G401.6 (cell line): ENCODE measurements around the gene B4GALT5.

Experiments used
- FAIRE-seq: peaks from 2 replicates; lab custom pipeline; 2012; peaks lifted over from hg19 to GRCh38; lab: Jason Lieb, UNC

B4GALT5 gene

DNA sequence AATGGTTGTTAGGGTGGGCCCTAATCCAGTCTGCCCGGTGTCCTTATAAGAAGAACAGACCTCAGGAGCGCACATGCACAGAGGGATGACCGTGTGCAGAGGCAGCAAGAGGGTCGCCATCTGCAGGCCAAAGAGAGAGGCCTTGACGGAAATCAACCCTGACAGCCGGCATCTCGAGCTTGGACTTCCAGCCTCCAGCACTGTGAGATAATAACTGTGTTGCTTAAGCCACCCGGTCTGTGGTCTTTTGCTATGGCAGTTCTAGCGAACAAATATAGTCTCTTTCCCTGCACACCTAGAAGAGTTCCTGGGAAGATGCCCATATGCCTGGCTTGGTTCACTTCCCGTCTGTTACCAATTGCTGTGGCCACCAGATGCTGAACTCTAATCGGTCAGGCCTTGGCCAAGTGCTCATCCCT, 110.5 kb downstream of the B4GALT5 start:
- no peak for FAIRE-seq

DNA sequence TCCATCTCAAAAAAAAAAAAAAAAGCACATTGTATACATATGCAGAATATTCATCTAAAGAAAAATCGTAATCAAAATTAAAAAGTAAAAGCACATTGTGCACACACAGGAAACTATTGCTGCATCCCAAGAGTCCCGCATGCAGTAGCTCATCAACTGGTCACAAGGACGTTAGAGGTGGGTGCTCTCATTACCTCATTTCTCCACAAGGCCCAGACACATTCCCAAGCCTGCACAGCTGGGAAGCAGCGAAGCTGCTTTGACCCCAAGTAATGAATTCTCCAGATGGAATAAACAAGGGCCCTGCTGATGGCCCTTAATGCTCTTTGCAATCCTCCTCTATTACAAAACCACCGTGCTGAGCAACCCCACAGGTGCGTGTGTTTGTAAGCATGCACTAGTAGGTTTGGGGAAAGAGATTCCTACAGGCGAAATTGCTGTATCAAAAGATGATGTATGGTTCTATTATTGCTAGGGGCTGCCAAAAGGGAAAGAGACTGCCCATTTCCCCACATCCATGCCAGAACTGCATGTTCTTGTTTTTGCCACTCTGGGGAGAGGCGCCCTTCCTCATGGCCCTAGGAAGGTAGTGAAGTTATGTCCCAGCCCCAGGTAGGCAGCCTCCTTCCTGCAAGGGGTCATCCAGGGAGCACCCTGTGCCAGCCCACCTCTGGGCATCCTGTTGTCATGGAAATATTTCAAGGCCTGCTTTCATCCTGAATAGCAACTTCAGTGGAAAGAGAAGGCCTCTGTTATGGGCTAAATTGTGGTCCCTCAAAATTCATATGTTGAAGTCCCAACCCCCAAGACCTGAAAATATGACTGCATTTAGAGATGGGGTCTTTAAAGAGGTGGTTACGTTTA, 111.1 kb downstream of the B4GALT5 start:
- FAIRE-seq: no peak

DNA sequence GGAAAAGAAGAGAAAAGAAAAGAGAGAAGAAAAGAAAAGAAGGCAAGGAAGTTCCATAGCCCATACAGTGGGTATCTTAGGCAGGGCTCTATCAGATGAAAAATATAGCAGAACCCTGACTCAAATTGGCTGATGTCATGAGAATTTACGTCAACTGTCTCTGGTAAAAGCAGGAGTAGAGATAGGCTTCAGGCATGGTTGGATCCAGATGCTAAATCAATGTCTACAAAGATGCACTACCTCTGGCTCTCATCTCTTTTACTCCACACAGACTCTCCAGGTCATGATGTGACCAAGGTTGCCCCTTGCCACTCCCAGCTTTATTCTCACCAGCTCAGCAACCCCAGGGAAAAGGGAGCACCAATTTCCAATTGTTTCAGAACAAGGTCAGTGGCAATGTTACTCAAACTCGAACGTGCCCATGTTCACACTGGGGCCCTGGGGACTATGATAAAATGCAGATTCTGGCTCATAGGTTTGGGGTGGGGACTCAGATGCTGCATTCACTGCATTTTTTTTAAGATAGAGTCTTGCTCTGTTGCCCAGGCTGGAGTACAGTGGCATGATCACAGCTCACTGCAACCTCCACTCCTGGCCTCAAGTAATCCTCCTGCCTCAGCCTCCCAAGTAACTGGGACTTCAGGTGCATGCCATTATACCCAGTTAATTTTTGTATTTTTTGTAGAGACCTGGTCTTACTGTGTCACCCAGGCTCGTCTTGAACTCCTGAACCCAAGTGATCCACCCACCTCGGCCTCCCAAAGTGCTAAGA, 112.3 kb downstream of the B4GALT5 start:
- FAIRE-seq: no peak

DNA sequence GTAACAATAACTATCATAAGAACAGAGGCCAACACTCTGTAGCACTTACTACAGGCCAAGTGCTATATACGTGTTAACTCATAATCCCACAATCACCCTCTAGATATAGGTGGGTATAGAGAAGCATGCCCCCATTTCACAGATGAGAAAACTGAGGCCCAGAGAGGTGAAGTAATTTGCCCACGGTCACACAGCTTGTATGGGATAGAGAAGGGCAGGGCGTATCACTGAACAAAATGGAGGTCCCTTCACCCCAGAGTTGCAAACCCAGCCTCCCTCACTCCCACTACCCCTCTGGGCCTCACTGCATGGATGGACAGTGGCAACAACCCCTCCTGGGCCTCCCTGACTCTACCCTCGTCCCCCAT, 113.9 kb downstream of the B4GALT5 start:
- FAIRE-seq: no peak

DNA sequence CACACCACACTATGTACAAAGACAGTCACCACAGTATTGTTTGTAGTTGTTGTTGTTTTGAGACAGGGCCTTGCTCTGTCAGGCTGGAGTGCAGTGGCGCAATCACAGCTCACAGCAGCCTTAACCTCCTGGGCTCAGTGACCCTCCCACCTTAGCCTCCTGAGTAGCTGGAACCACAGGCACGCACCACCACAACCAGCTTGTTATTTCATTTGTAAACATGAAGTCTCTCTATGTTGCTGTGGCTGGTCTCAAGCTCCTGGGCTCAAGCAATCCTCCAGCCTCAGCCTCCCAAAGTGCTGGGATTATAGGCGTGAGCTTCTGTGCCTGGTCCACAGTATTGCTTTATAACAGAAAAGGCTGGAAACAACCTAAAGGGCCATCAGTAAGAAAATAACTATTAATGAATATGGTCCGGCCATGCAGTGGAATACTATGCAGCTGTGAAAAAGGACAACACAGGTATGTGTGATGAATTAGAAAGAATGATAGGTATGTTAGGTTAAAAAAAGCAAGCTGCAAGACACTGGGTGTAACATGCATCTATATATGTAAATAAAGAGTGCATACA, 115.8 kb downstream of the B4GALT5 start:
- no peak for FAIRE-seq

DNA sequence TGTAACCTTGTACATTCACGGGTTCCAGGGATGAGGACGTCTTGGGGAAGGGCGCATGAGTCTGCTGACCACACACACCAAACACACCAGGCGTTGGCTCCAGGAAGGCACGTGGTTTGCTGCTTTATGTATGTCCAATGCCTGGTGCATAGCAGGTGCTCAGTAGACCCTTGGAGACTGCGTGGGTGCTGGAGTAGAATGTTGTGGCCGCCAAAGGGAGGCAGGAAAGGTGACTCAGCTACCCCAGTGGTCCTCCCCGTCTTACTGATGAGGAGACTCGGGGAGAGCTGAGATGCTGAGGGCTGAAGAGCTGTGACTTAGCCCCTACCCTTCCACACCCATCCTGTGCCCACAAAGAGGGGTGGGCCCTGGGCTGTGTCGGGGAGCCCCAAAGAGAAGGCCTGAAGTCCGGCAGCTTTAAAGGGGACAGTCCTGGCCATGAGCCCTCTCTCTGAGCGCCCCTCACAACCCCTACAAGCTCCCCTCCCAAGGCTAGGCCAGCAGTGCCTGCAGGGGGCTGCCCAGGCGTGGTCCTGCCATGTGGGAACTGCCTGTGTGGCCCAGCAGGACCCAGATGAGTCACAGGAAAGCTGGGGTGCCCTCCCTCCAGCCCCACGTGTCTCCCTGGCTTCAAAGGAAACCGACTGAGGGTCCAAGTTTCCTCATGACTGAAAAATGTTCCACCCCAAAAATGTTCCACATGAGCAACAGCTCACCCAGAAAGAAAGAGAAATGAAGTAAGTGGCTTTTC, 117.7 kb downstream of the B4GALT5 start:
- FAIRE-seq: no peak

DNA sequence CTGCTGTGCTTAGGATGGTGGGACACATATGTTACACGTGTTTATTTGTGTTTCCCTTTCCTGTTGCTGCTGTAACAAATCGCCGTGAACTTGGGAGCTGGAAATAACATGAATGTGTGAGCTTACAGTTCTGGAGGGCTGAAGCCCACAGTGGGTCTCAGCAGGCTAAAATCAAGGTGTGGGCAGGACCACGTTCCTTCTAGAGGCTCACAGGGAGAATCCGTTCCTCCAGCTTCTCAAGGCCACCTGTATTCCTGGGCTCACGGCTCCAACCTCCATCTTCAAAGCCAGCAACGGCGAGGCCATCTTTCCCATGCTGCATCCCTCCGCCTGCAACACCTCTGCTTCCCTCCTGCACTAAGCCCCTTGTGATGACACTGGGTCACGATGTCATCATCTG, 118.3 kb downstream of the B4GALT5 start:
- FAIRE-seq: no peak

DNA sequence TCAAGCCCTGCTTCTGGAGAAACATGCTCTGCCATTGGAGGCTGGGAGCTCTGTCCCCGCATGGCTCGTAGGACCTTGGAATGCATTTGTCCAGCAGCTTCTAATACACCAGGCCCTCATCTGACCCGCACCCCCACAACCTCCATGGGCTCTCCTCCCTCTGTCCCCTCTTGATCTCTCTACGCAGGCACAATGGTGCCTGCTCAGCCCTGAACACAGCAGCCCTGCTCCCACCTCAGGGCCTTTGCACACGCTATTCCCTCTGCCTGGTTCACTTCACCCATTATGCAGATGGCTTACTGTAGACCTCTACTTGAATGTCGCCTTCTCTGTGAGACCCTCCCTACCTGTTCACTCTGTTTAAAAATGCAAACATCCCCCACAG, 118.8 kb downstream of the B4GALT5 start:
- no peak for FAIRE-seq

DNA sequence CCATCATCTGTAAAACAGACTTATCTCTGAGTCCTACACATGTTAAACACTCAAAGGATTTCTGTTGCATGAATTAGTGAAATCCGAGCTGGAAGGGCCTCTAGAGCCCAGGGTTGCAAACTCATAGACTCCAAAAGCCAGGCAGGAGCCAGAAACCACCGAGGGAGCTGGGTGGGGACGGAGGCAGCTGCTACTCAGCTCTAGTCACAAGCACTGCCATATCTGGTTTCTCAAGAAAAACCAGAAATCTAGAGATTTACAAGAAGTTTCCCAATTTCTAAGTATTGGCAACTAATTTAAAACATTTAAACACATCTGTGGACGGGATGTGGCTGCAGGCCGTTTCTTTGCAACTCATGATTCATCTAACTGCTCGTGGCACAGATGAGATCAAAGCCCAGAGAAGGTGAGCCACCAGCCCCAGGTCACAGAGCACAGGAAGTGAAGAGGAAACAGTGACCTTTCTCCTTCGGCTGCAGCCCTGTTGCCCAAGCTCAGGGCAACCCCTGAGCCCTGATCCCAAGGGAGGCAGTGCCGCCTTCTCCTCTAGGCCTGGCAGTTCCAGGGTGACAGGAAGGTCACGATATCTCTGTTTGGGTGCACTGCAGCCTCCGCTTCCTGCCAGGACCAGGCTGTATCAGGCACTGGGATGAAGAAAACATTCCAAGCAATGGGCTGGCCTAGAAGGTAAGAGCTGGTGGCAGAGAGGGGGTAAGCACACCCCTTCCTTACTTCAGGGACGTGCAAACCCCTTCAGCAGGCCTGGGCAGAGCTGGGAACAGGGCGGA, 119.3 kb downstream of the B4GALT5 start:
- FAIRE-seq: no peak

DNA sequence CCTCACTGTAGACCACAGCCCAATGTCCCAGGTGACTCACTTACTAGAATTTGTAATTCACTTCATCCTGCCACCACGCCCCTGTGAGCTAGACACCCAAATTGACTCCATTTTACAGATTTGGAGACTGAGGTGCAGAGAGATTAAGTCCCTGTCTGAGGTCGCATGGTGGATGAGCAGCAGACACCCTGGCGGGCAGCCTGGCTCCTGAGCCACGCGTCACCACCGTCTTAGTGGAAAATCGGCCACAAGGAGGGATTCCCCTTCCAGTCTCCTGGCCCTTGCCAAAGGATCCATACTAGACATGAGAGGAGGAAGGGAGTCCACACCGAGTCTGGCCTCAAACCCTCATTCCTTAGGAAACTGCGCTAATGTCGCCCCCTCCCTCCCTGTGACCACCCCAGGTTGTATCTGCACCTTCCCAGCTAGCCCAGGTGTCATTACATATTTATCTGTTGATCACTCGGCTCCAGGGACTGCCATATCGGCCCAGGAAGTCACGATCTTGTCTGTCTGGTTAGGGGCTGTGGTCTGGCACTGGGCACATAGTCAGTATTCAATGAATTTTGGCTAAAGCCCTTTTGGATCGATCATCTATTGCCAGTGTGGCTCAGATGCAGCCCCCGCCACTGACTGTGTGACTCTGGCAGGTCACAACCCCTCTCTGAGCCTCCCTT, 120.1 kb downstream of the B4GALT5 start:
- no peak for FAIRE-seq

DNA sequence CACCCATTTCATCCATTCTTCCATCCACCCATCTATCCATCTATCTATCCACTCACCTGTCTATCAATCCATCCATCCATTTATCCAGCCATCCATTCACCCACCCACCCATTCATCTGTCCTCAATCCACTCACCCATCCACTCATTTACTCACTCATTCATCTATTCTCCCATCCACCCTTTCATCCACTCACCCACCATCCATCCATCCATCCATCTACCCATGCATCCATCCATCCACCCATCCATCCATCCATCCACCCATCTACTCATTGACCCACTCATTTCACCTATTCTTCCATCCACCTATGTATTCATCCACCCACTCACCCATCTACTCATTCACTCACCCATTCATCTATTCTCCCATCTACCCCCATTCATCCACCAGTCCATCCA, 121.6 kb downstream of the B4GALT5 start:
- no peak for FAIRE-seq

DNA sequence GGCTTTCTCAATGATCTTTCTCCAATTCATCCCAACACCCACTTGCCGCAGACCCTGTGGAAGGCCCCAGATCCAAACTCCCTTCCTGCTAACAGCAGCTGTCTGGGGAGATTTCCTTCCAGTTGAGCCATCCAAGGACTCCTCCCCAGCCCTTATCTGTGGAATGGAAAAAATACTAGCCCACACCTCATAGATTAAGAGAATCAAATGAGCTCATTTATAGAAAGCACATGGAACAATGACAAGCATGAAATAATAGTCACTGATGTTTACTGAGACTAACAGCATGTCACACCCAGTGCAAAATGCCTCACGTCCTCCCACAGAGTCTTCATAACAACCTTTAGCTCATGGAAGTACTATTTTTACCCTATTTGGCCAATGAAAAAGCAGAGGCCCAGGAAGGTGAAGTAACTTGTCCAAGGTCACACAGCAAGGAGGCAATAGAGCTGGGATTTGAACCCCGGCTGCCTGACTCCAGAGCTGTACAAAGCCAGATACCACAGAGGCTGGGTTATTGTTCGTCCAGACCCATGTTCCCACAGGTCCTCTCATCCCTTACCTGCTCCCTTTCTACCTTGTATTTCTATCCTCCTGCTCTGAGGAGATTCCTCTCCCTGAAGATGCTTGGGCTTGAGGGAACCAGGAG, 122.3 kb downstream of the B4GALT5 start:
- FAIRE-seq: no peak

DNA sequence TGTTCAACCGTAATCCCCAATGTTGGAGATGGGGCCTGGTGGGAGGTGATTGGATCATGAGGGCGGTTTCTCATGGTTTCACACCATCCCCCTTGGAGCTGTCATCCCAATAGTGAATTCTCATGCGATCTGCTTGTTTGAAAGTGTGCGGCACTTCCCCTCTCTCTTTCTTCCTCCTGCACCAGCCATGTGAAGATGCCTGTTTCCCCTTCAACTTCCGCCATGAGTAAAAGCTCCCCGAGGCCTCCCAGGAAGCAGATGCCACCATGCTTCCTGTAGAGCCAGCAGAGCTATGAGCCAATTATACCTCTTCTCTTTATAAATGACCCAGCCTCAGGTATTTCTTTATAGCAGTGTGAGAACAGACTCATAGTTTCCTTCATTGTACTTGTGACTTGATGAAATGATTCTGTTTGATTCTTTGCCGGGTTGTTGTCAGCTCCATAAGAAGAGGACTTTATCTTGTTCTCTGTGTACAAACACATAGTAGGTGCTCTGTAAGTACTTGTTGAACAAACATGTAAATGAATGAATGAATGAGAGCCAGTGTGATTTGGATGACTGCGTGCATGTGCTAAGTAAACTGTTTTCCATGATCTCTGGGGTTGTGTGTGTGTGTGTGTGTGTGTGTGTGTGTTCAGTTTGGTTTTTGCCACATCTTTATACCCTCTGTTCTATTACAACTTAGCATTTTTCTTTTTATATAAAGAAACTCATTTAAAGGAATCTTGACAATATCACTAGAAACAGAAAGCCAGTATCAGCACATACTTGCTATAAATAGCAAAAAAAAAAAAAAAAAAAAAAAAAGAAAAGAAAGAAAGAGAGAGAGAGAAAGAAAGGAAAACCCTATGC, 123.3 kb downstream of the B4GALT5 start:
- no peak for FAIRE-seq

DNA sequence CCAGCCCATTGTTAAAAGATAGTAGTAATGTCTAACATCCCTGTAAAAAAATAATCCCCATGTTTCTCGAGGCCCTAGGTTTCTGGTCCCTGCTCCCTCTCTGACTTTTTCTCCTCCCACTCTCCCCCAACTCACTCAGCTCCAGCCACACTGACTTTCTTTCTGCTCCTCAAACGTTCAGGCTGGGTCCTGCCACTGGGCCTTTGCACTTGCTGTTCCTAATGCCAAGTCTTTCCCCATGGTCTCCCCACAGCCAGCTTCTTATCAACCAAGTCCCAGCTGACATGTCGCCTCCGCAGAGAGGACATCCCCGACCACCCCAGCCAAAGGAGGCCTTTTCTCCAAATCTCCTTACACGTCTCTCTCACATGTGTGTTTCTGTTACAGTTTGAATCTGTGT, 123.9 kb downstream of the B4GALT5 start:
- no peak for FAIRE-seq

DNA sequence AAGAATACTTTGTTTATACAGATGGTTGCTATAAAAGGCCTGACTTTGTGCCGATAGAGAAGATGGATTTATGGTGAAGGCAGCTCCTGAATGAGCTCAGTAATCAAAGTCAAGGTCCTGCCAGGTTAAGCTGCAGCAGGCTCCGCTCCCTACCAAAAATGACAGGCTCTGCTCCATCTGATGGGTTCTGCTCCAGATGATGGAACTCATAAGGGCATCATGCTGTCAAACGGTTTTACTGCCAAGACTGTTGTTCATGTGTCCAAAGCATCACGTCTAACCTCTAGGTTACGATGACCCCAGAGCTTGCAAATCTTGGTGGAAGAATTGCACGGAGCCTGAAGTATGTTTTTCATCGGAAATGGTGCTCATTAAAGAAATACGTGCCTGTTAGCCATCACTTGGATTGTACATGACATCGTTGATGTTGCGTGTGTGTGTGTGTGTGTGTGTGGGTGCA, 126.5 kb downstream of the B4GALT5 start:
- FAIRE-seq: no peak

DNA sequence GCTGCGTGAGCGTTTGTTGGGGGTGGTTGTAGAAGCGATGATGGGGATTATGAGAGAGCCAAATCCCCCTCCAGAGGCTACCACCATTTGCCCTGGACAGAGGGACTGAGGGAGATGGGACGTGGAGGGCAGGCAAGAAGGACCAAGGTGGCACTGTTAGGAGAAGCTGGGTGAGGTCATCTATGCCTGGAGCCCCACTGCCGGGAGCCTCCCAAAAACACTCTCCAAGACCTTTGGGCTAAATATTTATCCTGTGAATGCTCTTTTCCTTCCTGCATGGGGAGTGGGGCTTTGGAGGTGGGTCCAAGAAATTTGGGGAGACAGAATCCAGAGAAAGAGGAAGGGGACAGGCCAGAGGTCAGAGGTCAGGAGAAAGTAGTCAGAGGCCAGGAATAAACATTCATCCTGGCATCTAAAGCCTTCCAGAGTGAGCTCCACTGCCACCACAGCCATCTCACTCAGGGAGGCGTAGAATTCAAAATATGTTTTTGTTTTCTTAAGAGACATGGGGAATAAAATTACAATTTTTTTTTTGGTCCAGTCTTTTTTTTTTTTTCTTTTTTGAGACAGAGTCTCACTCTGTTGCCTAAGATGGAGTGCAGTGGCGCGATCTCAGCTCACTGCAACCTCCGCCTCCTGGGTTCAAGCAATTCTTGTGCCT, 128.0 kb downstream of the B4GALT5 start:
- no peak for FAIRE-seq

DNA sequence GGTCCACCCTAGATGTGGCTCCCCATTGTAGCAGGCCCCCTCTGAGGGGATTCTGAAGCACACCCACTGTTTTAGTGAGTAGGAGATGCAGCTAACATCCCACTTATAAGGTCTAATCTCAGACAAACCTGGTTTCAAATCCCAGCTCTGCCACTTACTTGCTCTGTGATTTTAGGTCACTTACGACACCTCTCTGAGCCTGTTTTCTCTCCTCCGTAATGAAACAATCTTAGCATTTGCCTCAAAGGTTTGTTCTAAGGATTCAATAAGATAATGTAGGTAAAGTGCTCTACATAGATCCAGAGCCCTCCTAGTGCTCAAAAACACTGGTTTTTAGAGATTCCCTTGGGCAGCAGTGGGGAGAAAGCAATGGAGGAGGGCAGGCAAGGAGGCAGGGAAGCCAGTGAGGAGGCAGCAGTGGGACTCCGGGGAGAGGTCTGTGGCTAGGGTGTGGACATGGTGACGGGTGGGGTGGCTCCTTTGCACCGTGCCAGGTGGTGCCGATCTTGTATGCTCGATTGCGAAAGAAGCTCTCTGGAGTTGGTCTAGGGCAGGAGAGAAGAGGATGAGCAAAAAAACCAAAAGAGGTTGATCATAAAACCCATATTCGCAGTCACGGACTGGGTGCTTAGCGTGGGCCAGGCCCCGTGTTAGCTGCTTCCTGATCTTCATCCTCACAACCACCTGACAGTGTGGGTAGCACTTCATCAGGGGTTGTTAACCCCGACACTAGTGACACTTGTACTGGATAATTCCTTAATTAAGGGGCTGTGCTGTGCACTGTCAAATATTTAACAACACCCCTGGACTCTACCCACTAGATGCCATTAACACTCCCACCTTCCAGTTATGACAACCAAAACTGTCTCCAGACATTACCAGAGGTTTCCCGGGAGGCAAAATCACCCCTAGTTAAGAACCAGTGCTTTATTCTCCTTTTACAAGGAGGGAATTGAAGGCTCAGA, 129.0 kb downstream of the B4GALT5 start:
- no peak for FAIRE-seq
